GM19467 (cell line): ENCODE data around the gene XRCC5.
"Not testable (repeated sequence)": the region's sequence is repeated elsewhere in the genome, so short reads cannot be mapped to it uniquely, and the experiment has no call there.

Experiments
- ATAC-seq: cut with Tn5 transposase; IDR thresholded peaks from one replicate; pipeline ENCODE4 v1.9.1; 2021; ENCODE audit warnings: mild to moderate bottlenecking, moderate library complexity; ENCODE audit not compliant: unreplicated experiment

Gene XRCC5

DNA sequence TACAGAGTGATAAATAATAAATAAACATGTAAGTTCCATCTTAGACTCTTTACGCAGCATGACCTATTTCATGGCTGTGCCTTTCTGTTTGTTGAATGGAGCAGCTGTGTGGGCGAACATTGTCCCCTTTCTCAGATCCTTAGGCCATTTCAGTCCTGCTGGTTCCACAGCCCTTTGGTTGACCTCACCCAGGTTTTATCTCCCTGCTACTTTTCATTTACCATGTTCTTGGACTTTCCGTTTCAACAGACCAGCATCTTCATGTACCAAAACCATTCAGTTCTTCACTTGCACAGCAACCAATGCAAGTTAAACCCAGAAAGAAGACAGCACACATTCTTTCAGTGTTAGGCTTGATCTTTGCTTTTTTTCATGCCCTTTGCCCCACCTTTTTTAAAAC, 83.8 kb downstream of the XRCC5 start:
- no peak for ATAC-seq

DNA sequence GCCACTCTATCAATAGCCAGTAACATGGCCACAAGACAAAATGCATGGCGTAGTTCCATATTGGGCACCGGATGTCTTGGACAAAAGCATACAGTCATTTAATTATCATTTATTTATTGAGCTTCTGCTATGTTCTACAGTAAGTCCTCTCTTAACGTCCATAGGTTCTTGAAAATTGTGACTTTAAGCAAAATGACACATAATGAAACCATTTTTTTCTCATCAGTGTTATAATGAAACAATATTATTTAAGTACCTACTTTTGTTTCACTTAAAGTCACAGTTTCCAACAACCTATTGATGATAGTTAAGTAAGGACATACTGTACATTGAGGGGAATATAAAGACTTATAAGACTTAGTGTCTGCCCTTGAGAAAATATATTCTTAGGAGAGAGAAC, 84.9 kb downstream of the XRCC5 start:
- no peak for ATAC-seq

DNA sequence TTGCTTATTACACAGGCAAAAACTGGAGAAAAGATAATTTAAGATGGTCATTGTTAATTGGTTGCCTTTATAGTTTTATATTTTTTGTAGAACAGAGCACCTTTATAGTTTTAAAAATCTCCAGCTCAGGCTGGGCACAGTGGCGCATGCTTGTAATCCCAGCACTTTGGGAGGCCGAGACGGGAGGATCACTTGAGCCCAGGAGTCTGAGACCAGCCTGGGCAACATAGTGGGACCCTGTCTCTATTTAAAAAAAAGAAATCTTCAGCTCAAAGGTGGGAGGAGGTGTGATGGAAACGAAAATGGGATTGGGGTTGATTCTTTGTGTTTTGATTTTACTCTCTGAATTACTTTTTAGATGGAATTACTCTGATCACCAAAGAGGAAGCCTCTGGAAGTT, 85.4 kb downstream of the XRCC5 start:
- ATAC-seq, result no peak

DNA sequence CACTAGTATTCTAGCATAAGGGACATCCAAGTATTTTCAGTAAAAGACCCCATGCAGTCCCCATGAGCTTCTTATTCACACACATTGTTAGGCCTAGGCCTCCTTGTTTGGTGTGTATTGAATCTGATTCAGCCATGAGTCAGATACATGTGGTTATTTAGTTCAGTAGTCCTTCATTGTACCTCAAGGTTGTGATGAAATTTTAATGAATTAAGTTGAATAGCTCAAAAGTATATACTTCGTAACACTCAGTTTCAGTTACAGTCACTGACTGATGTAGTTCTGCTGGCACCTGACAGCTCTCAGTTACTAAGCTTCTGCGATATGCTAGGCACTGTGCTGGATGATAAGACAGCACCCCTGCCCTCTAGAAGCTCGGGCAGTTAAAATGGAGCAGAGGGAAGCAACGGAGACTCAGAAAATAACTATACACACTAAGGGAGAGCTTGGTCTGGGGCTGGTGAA, 86.4 kb downstream of the XRCC5 start:
- no peak for ATAC-seq

DNA sequence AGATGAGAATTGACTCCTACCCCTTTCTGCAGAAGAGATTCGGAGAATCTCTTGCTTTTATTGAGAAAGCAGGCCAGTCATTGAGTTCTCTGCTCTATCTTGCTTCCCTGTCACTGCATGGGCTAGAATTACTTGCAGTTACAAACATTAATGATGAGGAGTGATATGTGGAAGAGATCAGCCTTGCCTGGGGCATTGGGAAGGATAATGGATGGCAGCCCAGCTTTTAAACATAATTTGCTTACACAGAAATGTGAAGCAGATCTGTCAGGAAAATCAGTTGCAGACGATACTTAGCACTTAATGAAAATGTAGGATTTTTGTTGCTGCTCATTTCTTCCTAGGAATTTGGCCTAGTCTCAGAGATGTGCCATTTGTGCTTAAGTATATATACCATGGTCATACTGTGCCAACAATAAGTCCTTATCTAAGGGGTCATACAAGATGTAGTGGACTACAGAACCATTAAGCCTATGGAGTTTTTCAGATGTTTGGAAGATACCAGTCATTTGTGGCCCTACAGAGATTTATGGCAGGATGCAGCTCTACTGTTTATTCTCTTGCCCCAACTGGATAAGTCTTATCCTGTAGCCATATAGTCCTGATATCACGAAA, 92.7 kb downstream of the XRCC5 start:
- ATAC-seq, result no peak

DNA sequence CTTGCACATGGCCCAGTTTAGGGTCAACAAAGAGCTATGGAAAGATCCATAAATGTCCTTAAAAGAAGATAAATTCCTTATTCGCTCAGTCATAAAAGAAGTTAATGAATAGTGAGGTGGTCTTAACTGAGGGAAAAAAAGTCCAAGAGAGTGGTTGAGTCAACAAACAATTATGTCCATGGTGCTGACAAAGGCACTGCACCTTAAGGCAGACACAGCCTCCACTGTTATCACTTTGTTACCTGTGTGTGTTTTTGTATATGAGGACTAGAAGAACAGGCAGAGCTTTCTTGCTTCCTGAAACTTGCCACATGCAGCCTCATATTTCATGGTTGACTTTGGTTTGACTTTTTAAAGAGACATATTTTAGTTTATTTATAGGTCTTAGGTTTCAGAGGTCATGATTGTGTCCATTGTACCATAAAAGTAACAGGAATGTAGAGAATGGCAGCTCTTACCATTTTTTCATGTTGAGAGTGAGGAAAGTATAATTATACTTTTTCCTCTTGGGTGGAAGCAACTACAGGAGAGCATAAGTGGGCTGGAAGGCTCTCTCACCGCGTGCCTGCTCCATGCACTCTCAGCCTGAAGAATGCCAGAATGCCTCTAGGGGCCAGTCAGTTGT, 93.6 kb downstream of the XRCC5 start:
- no peak for ATAC-seq

DNA sequence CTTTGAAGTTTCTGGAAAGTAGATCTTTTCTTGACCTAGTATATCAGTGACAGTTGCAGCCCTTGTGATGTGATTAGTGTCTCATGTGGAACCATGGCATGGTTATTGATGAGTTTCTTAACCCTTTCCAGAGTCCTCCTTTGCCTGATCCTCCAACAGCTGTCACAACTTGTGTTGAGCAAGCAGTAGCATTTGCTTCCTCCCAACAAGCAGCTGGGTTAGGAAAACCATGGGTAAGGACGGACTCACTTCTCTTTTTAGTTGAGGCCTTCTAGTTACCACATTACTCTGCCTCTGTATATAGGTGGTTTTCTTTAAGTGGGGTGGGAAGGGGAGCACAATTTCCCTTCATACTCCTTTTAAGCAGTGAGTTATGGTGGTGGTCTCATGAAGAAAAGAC, 96.3 kb downstream of the XRCC5 start:
- ATAC-seq, result no peak

DNA sequence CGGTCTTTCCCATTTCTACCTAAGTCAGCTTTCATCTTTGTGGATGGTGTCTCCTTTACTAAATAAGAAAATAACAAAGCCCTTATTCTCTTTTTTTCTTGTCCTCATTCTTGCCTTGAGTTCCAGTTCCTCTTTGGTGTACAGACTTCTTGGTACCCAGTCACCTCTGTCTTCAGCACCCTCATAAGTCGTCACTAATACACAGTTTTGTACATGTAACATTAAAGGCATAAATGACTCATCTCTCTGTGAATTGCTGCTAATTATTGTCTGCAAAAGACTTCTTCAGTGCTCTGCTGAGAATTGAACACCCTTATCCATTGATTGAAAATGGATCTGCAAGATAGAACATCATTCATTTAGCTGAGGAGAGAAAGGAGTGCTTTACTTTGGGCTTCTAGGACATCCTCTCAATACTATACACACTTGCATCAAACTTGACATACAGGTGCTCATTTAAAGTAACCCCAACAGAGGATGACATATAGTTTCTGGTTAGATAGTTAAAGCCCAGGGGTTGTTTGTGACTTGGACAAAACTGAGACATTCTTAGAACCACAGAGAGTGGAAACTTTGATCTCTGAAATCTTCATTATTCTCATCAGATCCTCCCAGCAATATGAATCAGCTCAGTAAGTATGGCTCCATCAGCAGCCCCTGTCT, 97.0 kb downstream of the XRCC5 start:
- ATAC-seq, result no peak

DNA sequence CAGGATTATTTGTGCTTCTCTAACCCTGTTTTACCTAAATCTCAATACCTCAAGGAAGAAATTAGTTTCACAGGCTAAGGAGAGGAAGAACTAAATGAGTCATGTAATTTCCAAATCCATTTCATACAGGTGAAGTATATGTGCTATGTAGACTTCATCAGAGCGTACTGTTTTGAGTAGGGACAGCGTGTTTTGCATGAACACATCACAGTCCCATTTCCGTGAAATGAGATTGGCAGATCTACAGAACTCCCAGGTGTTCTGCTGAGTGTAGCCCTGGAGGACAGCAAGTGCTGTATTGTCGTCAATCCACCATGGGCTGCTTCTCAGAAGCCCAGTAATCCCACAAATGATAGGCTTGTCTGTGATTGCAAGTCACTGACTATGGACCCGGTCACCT, 97.7 kb downstream of the XRCC5 start:
- ATAC-seq, result no peak

DNA sequence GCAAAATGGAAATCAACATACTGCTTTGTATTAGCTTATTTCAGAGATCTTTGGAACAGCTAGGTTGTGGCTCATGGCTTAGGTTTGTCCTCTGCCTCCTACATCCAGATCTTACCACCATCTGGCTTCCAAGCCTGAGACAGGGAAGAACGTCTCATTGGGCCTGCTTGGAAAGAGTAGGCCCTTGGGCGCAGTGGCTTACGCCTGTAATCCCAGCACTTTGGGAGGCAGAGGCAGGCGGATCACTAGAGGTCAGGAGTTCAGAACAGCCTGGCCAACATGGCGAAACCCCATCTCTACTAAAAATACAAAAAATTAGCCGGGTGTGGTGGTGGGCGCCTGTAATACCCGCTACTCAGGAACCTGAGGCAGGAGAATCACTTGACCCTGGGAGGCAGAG, 99.5 kb downstream of the XRCC5 start:
- ATAC-seq, result not testable (repeated sequence)

DNA sequence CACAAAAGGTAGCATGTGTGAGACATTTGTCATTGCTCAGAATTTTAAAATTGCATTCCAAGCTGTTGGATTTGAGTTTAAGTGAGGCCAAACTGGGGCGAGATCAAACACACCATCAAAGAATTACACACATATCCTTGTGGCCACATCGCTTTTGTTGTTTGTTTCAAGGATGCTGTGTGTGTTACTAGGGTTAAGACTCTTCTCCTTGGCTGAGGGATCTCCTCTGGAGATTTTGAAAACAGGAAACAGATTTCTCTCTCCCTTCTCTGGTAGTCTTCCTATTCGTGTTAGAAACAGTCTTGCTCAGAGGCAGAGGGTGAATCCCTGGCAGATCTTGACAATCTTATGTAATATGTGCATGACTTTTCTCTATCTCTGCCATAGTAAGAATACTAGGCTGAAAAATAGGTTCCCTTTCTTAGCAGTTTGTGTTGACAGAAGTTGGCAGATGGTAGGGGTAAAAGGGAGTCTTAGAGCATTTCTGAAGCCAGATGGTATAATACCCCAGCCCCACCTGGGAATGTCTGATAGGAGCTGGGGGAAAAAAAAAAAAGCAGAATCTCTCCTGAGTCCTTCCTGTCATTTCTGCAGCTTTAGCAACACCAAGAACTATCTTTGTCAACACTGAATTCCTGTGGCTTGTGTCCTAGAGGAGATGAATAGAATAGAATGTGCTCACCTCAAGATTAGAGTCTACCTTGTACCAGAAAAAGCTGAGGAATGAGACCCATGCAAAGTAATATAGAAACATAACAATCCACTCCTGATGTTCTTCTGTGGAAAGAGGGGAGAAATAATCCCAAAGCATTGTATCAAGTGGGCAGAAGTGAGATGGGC, 101.8 kb downstream of the XRCC5 start:
- ATAC-seq, result no peak

DNA sequence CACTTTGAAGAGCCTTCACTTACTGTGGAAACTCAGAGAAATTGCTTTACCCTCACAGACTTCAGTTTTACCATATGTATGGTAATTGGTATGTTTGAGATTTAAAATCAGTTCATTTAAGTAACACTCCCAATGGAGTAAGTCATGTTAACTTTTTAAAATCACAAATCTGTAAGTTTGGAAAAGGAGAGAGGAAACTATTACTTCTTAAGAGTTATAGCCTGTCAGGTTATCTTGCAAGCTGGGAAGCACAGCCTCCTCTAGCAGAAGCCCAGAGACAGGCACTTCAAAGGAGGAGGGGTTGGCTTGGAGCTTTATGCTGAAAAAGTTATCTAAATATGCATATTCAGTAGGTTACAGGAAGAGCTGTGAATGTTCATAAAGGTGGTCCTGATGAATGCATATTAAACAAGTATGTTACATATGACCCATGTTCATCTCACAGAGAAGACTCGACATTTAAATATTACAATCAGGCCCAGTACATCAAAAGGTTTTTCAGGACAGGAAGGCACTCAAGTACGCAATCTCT, 102.5 kb downstream of the XRCC5 start:
- ATAC-seq, result no peak

DNA sequence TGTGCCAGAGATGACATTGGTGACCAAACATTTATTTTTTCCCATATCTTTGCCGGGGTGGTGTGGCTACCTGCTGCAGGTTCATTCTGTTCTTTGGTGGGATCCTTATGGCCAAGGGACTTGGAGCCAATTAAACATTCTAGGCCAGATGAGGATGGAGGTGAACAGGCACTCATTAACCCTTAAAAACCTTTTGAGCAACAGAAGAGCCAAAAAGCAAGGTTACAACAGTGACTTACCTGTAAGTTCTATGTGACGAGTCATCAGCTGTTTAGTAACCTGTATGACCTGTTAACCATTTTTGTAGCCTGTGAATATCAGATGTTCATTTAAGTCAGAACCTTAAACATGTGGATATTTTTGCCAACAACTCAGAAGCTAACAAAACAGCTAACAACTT, 105.6 kb downstream of the XRCC5 start:
- ATAC-seq, result no peak

DNA sequence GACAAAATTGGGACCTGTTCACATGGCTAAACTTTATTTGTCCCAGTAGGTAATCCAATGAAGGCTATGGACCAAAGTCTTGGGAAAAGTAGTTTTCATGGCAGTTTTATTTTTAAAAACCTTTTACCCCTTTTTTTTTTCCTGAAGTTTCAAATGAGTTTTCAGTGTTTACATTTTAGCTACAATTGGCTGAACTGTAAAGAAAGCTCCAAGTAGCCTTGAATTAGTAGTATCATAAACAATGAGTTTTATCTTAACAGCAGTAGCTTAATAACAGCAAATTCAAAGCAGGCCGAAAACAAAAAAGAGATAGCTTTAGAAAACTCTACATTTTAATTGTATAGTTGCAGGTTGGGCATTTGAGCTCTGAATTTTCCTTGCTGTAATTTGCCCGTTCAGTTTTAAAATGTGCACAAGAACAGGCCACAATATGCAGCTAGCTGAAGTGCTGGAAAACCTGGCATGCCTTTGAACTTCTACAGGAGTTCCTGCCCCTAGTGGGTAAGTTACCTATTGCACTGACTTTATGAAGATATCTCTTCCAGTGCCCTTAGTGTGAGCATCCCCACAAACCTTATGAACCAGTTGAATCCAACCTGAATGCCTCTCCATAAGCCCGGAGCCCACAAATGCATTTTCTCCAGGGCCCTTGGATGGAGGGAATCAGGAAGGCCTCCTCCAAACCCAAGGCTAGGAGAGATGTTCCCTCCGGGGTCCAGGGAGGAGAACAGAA, 106.7 kb downstream of the XRCC5 start:
- ATAC-seq, result no peak

DNA sequence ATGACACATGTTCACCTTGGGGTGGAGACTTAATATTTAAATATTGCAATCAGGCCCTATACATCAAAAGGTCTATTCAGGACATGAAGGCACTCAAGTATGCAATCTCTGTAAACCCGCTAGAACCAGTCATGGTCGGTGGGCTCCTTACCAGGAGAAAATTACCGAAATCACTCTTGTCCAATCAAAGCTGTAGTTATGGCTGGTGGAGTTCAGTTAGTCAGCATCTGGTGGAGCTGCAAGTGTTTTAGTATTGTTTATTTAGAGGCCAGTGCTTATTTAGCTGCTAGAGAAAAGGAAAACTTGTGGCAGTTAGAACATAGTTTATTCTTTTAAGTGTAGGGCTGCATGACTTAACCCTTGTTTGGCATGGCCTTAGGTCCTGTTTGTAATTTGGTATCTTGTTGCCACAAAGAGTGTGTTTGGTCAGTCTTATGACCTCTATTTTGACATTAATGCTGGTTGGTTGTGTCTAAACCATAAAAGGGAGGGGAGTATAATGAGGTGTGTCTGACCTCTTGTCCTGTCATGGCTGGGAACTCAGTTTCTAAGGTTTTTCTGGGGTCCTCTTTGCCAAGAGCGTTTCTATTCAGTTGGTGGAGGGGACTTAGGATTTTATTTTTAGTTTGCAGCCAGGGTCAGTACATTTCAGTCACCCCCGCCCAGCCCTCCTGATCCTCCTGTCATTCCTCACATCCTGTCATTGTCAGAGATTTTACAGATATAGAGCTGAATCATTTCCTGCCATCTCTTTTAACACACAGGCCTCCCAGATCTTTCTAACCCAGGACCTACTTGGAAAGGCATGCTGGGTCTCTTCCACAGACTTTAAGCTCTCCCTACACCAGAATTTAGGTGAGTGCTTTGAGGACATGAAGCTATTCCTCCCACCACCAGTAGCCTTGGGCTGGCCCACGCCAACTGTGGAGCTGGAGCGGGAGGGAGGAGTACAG, 108.1 kb downstream of the XRCC5 start:
- no peak for ATAC-seq

DNA sequence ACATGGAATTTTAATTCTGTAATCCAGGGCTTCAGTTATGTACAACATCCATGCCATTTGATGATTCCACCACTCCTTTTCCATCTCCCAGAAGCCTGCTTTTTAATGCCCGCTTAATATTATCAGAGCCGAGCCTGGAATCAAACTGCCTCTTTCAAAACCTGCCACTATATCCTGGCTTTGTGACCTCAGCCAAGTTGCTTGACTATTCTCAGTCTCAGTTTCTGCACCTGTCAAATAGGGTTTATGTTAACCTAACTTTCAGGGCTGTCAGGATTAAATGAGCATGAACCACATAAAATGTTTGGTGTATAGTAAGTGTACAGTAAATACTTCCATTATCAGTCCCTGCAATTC, 108.7 kb downstream of the XRCC5 start:
- ATAC-seq, result no peak

DNA sequence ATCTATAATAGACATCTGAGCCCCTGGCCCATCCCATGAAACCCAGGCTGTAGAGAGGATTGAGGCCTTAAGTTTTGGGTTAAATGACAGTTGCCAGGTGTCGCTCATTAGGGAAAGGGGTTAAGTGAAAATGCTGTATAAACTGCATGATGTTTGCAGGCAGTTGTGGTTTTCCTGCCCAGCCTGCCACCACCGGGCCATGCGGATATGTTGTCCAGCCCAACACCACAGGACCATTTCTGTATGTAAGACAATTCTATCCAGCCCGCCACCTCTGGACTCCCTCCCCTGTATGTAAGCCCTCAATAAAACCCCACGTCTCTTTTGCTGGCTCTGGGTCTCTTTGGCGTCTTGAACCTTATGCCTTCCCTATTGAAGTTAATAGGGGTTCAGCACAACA, 110.7 kb downstream of the XRCC5 start:
- ATAC-seq, result no peak

DNA sequence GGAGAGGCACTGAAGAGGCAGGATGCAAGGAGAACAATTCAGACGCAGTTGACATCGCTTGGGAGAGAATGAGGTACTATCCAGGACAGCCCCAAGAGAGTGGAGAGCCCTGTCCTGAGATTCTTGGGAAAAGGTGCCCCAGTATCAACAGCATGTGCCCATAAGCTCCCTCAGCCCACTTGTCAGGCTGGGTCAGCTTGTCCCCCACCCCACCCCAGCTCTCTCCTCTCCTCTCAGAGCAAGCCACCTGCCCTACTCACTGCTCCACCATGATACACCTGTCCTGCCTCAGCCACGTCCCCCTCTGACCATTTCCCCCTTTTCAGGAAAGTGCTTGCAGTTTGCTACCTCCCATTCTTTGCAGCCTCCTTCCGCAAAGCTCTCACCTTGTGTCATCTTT, 111.8 kb downstream of the XRCC5 start:
- no peak for ATAC-seq

DNA sequence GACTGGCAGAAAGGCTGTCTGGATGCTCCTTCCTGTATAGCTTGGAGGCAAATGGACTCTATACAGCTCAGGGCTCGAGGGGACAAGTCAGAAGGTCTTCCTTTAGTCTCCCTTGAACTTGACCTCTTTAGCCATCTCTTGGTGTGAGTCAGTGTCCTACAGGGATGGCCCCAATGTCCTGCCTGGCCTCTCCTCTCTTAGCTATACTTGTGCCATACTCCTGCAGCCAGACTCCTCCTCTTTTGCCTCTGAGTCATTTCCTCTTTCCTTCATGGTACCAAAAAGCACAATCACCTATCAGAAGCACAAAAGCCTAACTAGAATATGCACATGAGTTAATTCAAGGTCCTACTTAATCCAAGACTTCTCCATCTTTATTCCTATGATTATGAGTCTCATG, 112.7 kb downstream of the XRCC5 start:
- no peak for ATAC-seq
